GM20000 (cell line): ENCODE data around the gene ERC1.
"Not testable (repeated sequence)": the region's sequence is repeated elsewhere in the genome, so short reads cannot be mapped to it uniquely, and the experiment has no call there.

ENCODE experiments used
- DNase-seq: peaks from one replicate; pipeline ENCODE4 v3.0.0; 2012; ENCODE audit warnings: low spot score
- TF ChIP-seq, protein P1 (sequence below): IDR thresholded peaks from 2 replicates; pipeline ENCODE4 v1.5.1; 2012; ENCODE audit warnings: mild to moderate bottlenecking, control low read depth; ENCODE audit errors: extremely low read depth, missing control alignments

Gene ERC1

DNA sequence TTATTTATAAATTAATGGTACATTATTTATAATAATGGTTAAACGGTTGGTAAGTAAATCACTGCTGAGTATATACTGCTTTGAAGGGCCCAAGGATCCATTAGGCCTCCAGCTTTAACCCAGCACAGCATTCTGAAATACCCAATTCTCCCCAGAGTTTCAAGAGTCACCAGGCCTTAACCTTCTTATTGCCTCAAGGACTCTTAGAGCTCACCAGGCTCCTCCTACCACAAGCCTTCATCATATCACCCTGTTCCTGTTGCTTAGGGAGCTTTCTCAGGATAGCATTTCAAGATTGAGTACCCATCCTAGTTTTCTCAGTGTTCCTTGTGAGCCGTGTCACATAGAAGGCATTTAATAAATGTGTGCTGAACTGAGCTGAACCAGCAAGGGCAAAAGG, 360.9 kb downstream of the ERC1 start:
- no peak for DNase-seq
- TF ChIP-seq, protein P1, sequence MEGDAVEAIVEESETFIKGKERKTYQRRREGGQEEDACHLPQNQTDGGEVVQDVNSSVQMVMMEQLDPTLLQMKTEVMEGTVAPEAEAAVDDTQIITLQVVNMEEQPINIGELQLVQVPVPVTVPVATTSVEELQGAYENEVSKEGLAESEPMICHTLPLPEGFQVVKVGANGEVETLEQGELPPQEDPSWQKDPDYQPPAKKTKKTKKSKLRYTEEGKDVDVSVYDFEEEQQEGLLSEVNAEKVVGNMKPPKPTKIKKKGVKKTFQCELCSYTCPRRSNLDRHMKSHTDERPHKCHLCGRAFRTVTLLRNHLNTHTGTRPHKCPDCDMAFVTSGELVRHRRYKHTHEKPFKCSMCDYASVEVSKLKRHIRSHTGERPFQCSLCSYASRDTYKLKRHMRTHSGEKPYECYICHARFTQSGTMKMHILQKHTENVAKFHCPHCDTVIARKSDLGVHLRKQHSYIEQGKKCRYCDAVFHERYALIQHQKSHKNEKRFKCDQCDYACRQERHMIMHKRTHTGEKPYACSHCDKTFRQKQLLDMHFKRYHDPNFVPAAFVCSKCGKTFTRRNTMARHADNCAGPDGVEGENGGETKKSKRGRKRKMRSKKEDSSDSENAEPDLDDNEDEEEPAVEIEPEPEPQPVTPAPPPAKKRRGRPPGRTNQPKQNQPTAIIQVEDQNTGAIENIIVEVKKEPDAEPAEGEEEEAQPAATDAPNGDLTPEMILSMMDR: no peak

DNA sequence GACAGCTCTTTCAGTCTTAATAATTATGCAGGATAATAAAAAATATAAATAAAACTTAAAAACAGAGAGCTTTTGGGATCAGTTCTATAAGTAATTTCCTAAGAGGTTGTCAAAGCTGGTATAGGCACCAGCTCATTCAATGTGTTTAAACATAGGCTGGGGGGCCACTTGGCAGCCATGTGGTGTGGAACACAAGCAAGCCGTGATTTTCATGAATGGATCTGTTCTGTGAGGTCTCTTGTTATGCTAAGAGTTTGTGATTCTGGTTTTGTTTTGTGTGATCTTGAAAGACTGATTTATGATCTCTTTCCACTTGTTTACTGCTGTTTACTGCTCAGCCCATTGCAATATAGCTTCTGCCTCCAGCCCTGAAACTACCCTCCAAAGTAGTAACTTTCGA, 362.4 kb downstream of the ERC1 start:
- no peak for DNase-seq

DNA sequence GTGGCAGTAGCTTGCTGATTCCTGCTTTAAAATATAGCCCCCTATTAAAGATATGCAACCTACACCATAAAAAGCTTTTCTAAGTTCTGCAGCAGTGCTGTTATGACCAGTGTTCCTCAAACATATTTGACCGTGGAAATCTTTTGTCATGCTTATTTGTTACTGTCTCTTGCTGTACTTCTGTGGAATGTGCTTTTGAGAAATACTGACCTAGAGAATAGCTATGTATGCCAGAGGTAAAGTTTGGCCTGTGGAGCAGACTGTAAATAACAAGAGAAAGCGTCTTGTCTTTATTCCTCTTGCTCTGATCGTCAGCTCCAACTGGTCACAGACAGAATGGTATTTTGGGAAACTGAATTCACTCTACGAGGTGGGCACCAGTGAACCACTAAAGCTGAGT, 364.4 kb downstream of the ERC1 start:
- TF ChIP-seq, protein P1: no peak
- no peak for DNase-seq

More for the DNA sequence above, 362.4 kb downstream of the ERC1 start:
- TF ChIP-seq, protein P1: no peak

DNA sequence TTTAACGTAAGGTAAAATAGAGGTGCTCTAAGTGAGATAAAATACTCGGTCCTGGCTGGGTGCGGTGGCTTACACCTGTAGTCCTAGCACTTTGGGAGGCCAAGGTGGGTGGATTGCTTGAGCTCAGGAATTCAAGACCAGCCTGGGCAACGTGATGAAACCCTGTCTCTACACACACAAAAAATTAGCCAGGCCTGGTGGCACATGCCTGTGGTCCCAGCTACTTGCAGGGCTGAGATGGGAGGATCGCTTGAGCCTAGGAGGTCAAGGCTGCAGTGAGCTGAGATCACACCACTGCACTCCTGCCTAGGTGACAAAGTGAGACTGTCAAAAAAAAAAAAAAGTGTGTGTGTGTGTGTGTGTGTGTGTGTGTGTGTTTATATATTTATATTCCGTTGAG, 364.8 kb downstream of the ERC1 start:
- not testable (repeated sequence) for DNase-seq

DNA sequence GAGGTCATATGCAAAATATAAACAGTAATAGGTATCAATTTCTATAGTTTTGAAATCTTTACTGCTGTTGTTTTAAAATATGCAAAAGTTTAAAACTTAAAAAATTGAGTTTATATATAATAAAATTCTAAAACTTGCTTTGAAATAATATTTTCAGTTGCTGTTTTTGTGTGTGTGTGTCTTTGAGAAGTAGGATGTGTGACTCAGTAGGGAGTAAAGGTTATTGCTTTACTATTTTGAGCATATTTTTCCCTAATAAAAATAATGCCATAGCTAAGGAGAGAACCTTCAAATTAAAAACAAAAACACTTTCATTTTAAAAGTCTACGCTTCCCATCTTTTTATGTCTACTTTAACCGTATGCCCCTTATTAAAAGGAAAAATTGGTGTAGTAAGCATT, 365.3 kb downstream of the ERC1 start:
- no peak for DNase-seq
- TF ChIP-seq, protein P1: no peak

DNA sequence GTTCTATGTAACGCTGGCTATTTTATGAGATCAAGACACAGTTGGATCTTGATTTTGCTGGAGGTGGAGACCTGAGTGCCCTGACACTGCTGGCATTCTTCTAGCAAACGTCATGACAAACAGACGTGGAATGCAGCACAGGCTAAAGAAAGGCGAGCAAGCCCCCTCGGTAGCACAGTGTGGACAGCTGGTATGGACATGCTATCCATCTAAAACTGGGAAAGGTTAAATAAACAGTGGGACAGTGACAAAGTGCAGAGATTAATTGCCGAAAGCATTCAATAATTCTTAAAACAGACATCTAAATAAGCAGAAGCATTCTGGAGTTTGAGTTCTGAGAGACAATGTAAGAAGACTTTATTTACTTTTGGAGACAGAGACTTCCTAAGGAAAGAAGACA, 366.1 kb downstream of the ERC1 start:
- TF ChIP-seq, protein P1: no peak
- no peak for DNase-seq

DNA sequence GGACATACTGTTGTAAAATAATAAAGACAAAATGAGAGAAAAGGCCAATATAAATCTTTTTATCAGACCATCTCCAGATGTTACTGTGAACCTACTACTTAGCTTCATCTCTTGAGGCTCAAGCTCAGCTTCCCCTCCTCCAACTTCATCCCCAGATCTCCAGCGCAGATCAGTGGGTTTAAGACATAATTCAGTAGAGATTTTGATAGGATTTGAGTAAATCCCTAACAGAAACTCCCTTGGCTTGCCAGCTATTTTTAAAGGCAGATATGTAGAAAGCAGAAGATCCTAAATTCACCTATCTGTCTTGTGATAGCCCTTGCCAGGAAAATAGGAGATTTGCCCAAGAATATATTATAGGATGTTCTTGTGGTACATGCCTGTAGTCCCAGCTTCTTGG, 366.7 kb downstream of the ERC1 start:
- TF ChIP-seq, protein P1: no peak
- no peak for DNase-seq

DNA sequence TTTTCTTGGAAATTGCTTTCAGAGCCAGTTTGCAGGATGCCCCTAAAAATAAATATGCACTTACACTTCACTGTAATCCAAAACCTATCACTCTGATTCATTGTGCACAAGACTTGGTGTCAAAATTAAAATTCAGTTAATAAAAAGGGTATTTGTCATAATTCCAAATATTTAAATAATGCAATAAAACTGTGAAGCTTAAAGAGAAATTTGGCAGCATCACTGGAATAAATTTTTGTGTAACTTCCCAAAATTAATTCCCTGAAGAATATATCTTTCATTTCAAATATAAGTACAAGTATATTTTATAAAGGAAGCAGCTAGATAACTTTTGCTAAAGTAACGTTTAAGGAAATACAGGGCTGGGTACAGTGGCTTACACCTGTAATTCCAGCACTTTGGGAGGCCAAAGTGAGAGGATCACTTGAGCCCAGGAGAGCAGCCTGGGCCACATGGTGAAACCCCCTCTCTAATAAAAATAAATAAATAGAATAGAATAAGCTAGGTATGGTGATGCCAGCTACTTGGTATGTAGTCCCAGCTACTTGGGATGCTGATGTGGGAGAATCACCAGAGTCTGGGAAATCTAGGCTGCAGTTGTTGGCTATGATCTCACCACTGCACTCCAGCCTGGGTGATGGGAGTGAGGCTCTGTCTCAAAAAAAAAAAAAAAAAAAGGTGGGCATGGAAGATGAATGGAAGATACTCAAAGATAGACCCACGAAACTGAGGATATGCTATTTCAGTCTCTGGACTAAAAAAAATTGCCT, 369.6 kb downstream of the ERC1 start:
- no peak for DNase-seq

More for the DNA sequence above, 369.6 kb downstream of the ERC1 start:
- TF ChIP-seq, protein P1: no peak
